A549 (cell line): ENCODE measurements around the gene GRIN2D.

Experiments
- CTCF ChIP-seq: fragments of >200 bp; sonication (Bioruptor Twin); formaldehyde crosslinking; IDR thresholded peaks from 3 replicates; pipeline ENCODE4 v1.5.1; 2016
- EP300 ChIP-seq, 2 experiments: fragments of >200 bp; sonication (Bioruptor Twin); formaldehyde crosslinking; IDR thresholded peaks; 2 replicates in 1 of 2; 3 replicates in 1 of 2; pipeline ENCODE4 v1.6.1; 2016 to 2017
- FOSL2 ChIP-seq, 2 experiments: fragments of 450-650 bp in 1 of 2; fragments of >200 bp in 1 of 2; sonication (Bioruptor Twin) in 1 of 2; formaldehyde crosslinking; IDR thresholded peaks; 2 replicates each; pipeline versions ENCODE4 v1.5.0 to v1.6.1; 2016 to 2020; ENCODE audit warnings: mild to moderate bottlenecking in 1 of 2, moderate library complexity in 1 of 2

DNA sequence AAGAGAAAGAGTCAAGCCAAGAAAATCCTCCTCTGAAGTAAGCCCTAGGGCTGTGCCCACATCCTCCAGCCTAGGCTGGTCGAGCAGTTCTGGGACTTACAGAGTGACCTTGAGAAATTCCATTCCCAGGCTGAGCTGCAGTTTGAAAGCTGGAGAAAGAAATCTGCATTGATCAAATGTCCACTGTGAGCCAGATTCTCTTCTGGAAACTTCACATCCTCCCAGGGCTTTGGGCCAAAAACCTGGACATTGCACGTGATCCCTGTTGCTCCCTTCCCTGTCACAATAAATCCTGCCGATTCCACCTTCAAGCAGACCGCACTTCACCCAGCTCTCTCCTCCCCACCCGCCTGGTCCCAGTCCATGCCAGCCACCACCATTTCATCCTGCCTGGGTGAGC, 45.4 kb upstream of the GRIN2D start:
- TF ChIP-seq EP300 (IDR thresholded peaks at IDR 0.05) (no peak), FOSL2 (IDR thresholded peaks at IDR 0.05) (no peak), FOSL2 (CRISPR knock-in tag; IDR thresholded peaks at IDR 0.05) (no peak), CTCF (no peak)
